Measurements from ENCODE around the gene HLTF. TPM values are rescaled to one million over a fixed set of nuclear protein-coding genes. Genes with fewer than 3 reads are reported as not detected.
A peak's percentile ranks its signal among the peaks of the same experiment; 100 is the strongest.
"Not testable (repeated sequence)": the region's sequence is repeated elsewhere in the genome, so short reads cannot be mapped to it uniquely, and the experiment has no call there.

Gene HLTF
- total RNA-seq, 1 donor from 2014 or later: 8.3 TPM

DNA sequence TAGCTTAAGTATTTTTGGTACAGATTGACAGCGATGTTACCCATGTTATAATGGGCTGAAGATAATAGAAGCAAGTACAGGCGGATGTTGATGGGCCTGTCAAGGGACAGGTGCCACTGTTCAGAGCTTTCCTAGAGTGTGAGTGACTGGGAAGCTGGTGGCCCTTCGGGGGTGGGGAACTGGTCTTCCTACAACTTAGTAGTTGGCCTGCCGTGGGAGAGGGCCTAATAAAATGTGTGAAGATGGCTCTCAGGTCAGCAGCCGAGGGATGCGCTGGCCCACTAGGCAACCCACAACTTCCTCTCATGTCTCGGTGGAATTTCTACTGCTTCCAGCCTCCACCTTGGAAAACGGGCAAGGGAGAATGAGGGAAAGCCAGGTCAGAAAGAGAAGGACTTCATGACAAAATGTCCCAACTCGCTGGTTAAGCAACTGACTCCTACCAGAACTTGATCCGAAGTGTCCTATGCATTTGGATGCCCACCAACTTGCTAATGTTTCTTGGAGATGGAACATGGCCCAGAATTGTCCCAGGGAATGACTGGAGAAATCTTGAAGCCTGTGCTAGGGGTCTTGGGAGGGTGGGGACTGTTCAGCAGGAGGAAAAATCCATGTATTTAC is 93.6 kb downstream of the HLTF start:
- no peak for ATAC-seq
- no peak for DNase-seq (ENCODE audit: low spot score)

GRCh38 chr3:148992027-148992634 is 94.2 kb downstream of the HLTF start:
- ATAC-seq: peak; percentile 55
- peak; percentile 58 for DNase-seq (ENCODE audit: low spot score)

DNA sequence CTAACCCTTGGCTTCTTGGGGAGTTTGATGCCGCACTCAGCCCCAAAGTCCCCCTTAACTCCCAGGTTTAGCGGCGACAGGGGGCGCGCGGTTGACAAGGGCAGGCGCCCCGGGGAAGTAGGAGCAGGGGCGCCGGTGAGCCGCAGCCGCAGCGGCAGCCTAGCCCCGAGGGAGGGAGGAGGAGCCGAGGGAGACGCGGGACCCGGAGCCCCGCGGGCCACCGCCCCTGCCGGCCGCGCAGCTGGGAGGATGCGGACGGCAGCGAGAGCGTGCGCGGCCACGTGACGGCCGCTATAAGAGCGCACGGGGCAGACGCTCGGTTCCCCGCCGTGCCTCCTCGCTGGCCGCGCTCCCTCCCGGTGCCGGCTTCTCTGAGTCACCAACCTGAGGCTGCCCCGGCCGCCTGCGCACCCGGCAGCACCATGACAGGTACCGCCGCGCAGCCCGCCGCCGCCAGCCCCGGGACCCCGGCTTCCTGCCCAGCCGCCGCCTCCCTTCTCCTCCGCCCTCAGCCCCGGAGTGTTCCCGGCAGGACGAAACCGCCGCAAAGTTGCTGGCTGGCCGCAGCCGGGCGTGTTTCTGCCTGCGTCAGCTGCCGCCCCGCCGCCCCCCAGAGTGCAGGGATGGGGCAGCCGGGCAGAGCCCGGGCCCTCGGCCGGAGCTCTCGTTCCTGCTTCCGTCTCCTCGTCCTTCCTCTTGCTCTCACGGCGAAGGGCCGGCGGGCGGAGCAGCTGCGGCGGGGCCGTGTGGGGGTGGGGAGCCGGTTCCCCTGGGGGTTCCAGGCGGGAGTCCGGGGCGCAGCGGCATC is 94.9 kb downstream of the HLTF start, which contains the start of gene GYG1:
Gene GYG1, plus strand, starts transcription at position 322 of the 808 bp plus-strand sequence. Its CDS starts 101 bp downstream, at position 423.
- peak; percentile 92 for ATAC-seq
- DNase-seq (ENCODE audit: low spot score): peak; percentile 85

- ATAC-seq (no peak), DNase-seq (ENCODE audit: low spot score) (no peak)
These were observed 96.1 kb downstream of the HLTF start for GRCh38 chr3:148990236-148990635.

GRCh38 chr3:148987551-148987950 is 98.8 kb downstream of the HLTF start:
- ATAC-seq; DNase-seq (ENCODE audit: low spot score): not testable (repeated sequence)

DNA sequence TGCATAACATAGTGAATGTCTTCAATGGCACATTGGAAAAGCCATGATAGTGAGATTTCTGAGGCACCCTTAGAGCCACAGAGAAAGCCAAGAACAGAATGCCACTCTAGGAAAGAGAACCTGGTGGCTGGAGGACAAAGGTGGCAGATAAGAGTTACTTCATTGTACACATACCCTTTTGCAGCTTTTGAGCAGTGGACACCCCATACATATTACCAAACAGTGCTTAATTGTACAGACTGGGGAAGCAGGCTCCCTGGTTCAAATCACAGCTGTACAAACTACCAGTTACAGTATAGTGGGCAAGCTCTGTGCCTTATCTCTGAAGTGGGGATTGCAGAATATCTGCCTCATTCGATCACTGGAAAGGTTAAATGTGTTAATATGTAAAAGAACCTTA is 105.1 kb downstream of the HLTF start:
- DNase-seq (ENCODE audit: low spot score): no peak
- peak; percentile 48 for ATAC-seq

Other genes with a start within 250 kb of the HLTF start
- gene CPA3, start 221.2 kb downstream of the HLTF start, total RNA-seq: 0.25 TPM
- gene GYG1, start 95.0 kb downstream of the HLTF start, total RNA-seq: 6.6 TPM
- gene HPS3, start 43.1 kb upstream of the HLTF start, total RNA-seq: 5.1 TPM
- 1,073 TPM for gene CP, start 135.3 kb upstream of the HLTF start, total RNA-seq
- 1.4 TPM for gene TM4SF18, start 247.1 kb upstream of the HLTF start, total RNA-seq

Data from left lobe of liver (tissue), 2 donors.